Stimulated activated CD8-positive, alpha-beta memory T cell treated with anti-CD3 and anti-CD28 coated beads, Interleukin-7, amount 100 ng/mL, for 4 hours (primary cell): ENCODE results near the gene ZNF516.

Experiments
- DNase-seq, 2 donors: peaks; one replicate each; pipeline ENCODE4 v3.0.0-alpha.2; 2020; ENCODE audit warnings: low read depth in 2 of 2

Gene ZNF516

GRCh38 chr18:76455003-76455676 is 39.9 kb downstream of the ZNF516 start:
- DNase-seq = no peak

- DNase-seq = no peak
Observed at GRCh38 chr18:76454418-76454817, 40.6 kb downstream of the ZNF516 start.

- no peak for DNase-seq
Observed at GRCh38 chr18:76453932-76454331, 41.1 kb downstream of the ZNF516 start.

GRCh38 chr18:76453057-76453561 is 41.9 kb downstream of the ZNF516 start:
- no peak for DNase-seq

GRCh38 chr18:76452357-76452756 is 42.7 kb downstream of the ZNF516 start:
- no peak for DNase-seq

GRCh38 chr18:76451396-76452331 is 43.4 kb downstream of the ZNF516 start:
- DNase-seq = no peak

- DNase-seq = peak in 1 of 2 donors; percentile 5
Observed at GRCh38 chr18:76450452-76451395, 44.3 kb downstream of the ZNF516 start.

GRCh38 chr18:76449111-76449453 is 46.0 kb downstream of the ZNF516 start:
- no peak for DNase-seq

- DNase-seq = no peak
Observed at GRCh38 chr18:76448256-76449110, 46.6 kb downstream of the ZNF516 start.

GRCh38 chr18:76447258-76447890 is 47.7 kb downstream of the ZNF516 start:
- no peak for DNase-seq

GRCh38 chr18:76446321-76447257 is 48.5 kb downstream of the ZNF516 start:
- no peak for DNase-seq

GRCh38 chr18:76445741-76446232 is 49.3 kb downstream of the ZNF516 start:
- no peak for DNase-seq

- no peak for DNase-seq
Observed at GRCh38 chr18:76445275-76445674, 49.8 kb downstream of the ZNF516 start.

GRCh38 chr18:76444446-76445105 is 50.5 kb downstream of the ZNF516 start:
- DNase-seq = no peak

GRCh38 chr18:76443519-76444445 is 51.3 kb downstream of the ZNF516 start:
- DNase-seq = no peak

- DNase-seq = no peak
Observed at GRCh38 chr18:76442413-76443171, 52.5 kb downstream of the ZNF516 start.
